ENCODE results near the gene LRRC2. TPM values are rescaled to one million over a fixed set of nuclear protein-coding genes. Genes with fewer than 3 reads are reported as not detected.

Gene LRRC2
- total RNA-seq, 1 donor from 2014 or later: not detected

- no peak overlapping the region for H3K27ac Mint-ChIP-seq
- H3K36me3 Mint-ChIP-seq (ENCODE audit: low read depth): no peaks in the 10 kb centered on the region
- peaks cover 12% of the 10 kb centered on the region for H3K4me1 Mint-ChIP-seq
- no peaks in the 10 kb centered on the region for H3K9me3 Mint-ChIP-seq
- DNase-seq: no peak
- H3K4me3 Mint-ChIP-seq: no peak overlapping the region
- H3K27me3 Mint-ChIP-seq: peaks cover 2% of the 10 kb centered on the region
- ChIA-PET CTCF (interaction anchor here (1.6 to 9.0 kb wide), 3 partner anchors 49 to 138 kb away, joined by 9 to 229 read pairs (median 101); no protein-coding TSS in a partner anchor), POLR2A (interaction anchor here (0.7 to 3.4 kb wide), 2 partner anchors 47 to 69 kb away, joined by 3 to 23 read pairs; no protein-coding TSS in a partner anchor)
- no peak for ATAC-seq (ENCODE audit: low read depth)
- intact Hi-C loops (cut with micrococcal nuclease): no loop called here
- TF ChIP-seq CTCF (IDR thresholded peaks at IDR 0.05): no peak
Observed at GRCh38 chr3:46491089-46492070, 74.7 kb downstream of the LRRC2 start.

GRCh38 chr3:46490338-46491084, 75.6 kb downstream of the LRRC2 start:
- H3K27ac Mint-ChIP-seq: no peak overlapping the region
- H3K4me1 Mint-ChIP-seq: peaks cover 12% of the 10 kb centered on the region
- intact Hi-C loops (cut with micrococcal nuclease): no loop called here
- POLR2A ChIA-PET: interaction anchor here (0.7 to 3.4 kb wide), 4 partner anchors 8 to 70 kb away, joined by 3 to 23 read pairs (median 11); partner anchors contain the start of gene RTP3
- DNase-seq (no peak), ATAC-seq (ENCODE audit: low read depth) (no peak)
- TF ChIP-seq CTCF (IDR thresholded peaks at IDR 0.05): no peak
- H3K36me3 Mint-ChIP-seq (ENCODE audit: low read depth): no peaks in the 10 kb centered on the region
- CTCF ChIA-PET: interaction anchor here (2.7 to 9.0 kb wide), 5 partner anchors 7 to 140 kb away, joined by 21 to 229 read pairs (median 101); partner anchors contain the start of gene RTP3
- no peak overlapping the region for H3K4me3 Mint-ChIP-seq
- H3K27me3 Mint-ChIP-seq: peaks cover 2% of the 10 kb centered on the region
- no peaks in the 10 kb centered on the region for H3K9me3 Mint-ChIP-seq

- ATAC-seq (ENCODE audit: low read depth): no peak
- Mint-ChIP-seq H3K27me3 (peaks cover 2% of the 10 kb centered on the region), H3K27ac (no peak overlapping the region), H3K9me3 (no peaks in the 10 kb centered on the region), H3K4me1 (peaks cover 12% of the 10 kb centered on the region), H3K4me3 (no peak overlapping the region), H3K36me3 (ENCODE audit: low read depth) (no peaks in the 10 kb centered on the region)
- CTCF ChIA-PET: interaction anchor here (1.6 to 9.0 kb wide), 10 partner anchors 8 to 140 kb away, joined by 7 to 229 read pairs (median 17); partner anchors contain the start of gene RTP3
- intact Hi-C loops (cut with micrococcal nuclease): loop anchor here (2.0 kb wide), 2 partner anchors 205 to 419 kb away; no protein-coding TSS in a partner anchor
- no peak for TF ChIP-seq CTCF (IDR thresholded peaks at IDR 0.05)
- DNase-seq: no peak
- POLR2A ChIA-PET: interaction anchor here (1.5 to 3.4 kb wide), 4 partner anchors 9 to 140 kb away, joined by 7 to 23 read pairs (median 15); partner anchors contain the start of gene RTP3
Observed at GRCh38 chr3:46489875-46490274, 76.2 kb downstream of the LRRC2 start.

GRCh38 chr3:46489381-46489780, 76.7 kb downstream of the LRRC2 start:
- ChIA-PET POLR2A (interaction anchor here (1.2 to 3.4 kb wide), 5 partner anchors 9 to 140 kb away, joined by 3 to 23 read pairs (median 15); partner anchors contain the start of gene RTP3), CTCF (interaction anchor here (0.7 to 9.0 kb wide), 25 partner anchors 9 to 222 kb away, joined by 3 to 229 read pairs (median 7); partner anchors contain the start of genes LRRC2 and RTP3)
- Mint-ChIP-seq H3K4me3 (no peak overlapping the region), H3K36me3 (ENCODE audit: low read depth) (no peaks in the 10 kb centered on the region), H3K9me3 (no peaks in the 10 kb centered on the region), H3K27ac (no peak overlapping the region), H3K4me1 (peaks cover 12% of the 10 kb centered on the region), H3K27me3 (peaks cover 2% of the 10 kb centered on the region)
- no peak for ATAC-seq (ENCODE audit: low read depth)
- no peak for TF ChIP-seq CTCF (IDR thresholded peaks at IDR 0.05)
- intact Hi-C loops (cut with micrococcal nuclease): loop anchor here (2.0 kb wide), 2 partner anchors 205 to 419 kb away; no protein-coding TSS in a partner anchor
- DNase-seq: no peak

Data from activated B cell treated with CpG ODN at 0.5 μM for 24 hours (primary cell).